CD4-positive, alpha-beta T cell treated with Interleukin-17A for 1 hour (primary cell): ENCODE measurements around the gene INO80E.
"Not testable (repeated sequence)": the region's sequence is repeated elsewhere in the genome, so short reads cannot be mapped to it uniquely, and the experiment has no call there.

Experiments
- DNase-seq: peaks from one replicate; pipeline ENCODE4 v3.0.0-alpha.2; 2020

INO80E gene, protein sequence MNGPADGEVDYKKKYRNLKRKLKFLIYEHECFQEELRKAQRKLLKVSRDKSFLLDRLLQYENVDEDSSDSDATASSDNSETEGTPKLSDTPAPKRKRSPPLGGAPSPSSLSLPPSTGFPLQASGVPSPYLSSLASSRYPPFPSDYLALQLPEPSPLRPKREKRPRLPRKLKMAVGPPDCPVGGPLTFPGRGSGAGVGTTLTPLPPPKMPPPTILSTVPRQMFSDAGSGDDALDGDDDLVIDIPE

DNA sequence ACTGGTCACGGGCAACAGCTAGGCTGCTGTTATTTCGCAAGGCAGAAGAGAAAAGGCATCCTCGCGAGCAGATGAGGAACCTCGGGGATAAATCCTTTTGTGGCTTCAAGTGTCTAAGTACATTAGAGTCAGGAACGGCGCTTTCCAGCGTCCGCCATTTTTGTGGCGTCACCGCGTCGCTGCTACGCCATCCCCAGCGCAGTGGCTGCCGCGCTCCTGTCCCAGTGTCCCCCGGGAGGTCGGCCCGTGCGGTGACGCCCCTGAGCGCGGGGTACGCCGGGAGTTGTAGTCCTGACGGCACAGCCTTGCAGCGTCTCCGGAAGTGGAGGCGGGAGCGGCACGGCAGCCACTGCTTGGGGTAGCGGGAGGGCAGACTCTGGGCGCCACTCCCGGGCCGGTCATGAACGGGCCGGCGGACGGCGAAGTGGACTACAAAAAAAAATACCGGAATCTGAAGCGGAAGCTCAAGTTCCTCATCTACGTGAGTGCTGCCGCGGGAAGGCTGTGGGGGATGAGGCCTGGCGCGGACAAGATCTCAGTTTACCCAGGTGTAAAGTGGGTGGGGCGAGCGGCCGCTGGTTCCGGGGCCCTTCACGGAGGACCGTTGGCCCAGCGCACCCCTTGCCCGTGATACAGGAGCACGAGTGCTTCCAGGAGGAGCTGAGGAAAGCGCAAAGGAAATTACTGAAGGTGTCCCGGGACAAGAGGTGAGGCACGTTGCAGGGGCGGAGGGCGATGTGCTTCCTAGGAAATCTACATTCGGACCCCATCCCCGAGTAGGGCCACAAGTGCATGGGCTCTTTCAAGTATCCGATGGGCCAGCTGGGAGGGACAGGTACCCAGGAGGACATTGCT is at the start of gene INO80E:
INO80E (plus strand) TSS at position 331 of the 855 bp plus-strand sequence; CDS start at position 401, 70 bp downstream.
- DNase-seq: peak; percentile 98

DNA sequence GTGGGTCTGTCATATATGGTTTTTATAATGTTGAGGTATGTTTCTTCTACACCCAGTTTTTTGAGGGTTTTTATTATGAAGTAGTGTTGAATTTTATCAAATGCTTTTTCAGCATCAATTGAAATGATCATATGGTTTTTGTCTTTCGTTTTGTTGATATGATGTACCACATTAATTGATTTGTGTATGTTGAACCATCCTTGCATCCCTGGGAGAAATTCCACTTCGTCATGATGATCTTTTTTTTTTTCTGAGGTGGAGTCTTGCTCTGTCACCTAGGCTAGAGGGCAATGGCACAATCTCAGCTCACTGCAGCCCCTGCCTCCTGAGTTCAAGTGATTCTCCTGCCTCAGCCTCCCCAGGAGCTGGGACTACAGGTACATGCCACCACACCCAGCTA is 48.1 kb upstream of the INO80E start:
- DNase-seq: no peak

DNA sequence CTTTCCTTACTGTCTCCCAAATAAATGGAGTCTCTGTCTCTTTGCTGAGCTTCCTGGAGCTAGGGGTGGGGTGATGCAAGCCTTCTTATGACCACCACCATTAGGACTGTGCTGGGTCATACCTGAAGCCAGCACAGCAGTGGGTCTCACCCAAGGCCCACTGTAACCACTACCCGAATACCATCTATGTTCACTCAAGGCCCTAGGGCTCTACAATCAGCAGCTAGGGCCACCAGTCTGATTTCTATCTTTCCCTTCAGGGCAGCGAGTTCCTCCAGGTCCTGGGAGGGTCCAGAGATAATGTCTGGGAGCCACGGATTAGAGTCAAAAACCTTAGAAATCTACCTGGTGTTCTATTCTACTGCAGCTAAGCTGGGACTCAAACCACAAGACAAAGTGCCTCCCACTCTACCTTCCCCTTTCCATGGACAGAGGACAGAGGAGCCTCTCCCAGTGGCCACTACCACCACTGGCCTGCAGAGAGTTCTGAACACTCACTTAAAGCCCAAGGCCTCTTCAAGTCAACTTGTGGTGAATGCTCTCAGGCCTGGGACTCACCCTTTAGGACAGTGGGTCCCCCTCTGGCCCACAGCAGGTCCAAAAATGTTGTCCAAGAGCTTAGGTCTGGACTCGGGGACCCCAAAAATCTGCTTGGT is 45.1 kb upstream of the INO80E start:
- no peak for DNase-seq

DNA sequence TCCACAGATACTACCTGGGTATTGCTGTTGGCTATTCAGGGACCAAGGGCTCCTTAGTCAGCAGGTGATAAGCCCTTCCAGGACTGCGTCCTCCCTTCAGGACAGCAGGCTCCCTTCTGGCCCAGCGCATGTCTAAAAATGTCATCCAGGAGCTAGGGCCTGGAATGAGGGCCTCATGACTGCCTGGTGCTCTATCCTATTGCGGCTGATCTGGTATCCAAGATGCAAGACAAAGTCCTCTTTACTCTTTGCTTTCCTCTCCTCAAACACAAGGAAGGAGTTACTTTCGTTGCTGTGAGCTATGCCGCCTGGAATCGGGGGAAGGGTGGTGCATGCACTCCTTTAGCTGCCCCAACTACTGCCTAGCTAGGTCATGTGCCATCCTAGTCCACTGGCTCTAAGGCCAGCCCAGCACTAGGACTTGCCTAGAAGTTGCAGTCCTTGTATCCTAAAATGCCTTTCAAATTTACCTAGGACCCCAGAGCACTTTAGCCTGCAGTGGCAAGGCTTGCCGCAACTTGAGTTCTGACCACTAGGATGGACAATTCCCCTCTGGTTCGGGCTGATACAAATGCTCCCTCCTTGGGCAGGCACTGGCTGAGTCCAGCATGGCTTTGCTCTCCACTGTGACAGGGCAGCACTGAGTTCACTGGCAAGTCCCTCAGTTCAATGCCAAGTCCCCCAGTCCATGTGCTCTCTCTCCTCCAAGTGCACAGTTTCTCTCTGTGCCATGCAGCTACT is 44.2 kb upstream of the INO80E start:
- no peak for DNase-seq

DNA sequence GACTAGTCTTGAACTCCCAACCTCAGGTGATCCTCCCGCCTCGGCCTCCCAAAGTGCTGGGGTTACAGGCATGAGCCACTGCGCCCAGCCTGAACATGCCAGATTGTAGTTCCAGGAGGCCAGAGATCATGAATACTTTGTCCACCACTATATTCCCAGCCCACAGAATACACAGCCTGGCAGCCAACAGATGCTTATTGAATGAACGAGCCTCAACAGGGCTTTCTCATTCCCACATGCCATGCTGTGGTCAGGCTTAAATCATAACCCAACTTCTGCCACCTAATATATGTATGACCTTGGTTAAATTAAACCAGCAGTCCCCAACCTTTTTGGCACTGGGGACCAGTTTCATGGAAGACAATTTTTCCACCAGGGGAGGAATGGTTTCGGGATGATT is 37.3 kb upstream of the INO80E start:
- no peak for DNase-seq

DNA sequence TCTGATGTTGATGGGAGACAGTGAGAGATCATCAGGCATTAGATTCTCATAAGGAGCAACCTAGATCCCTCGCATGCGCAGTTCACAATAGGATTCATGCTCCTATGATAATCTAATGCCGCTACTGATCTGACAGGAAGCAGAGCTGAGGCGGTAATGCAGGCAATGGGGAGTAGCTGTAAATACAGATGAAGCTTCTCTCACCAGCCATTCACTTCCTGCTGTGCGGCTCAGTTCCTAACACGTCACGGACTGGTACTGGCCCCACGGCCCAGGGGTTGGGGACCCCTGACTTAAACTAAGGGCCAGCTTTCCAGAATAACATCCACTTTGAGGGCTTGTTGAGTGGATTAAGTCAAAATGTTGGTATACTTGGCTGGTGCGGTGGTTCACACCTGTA is 36.7 kb upstream of the INO80E start:
- DNase-seq: no peak

DNA sequence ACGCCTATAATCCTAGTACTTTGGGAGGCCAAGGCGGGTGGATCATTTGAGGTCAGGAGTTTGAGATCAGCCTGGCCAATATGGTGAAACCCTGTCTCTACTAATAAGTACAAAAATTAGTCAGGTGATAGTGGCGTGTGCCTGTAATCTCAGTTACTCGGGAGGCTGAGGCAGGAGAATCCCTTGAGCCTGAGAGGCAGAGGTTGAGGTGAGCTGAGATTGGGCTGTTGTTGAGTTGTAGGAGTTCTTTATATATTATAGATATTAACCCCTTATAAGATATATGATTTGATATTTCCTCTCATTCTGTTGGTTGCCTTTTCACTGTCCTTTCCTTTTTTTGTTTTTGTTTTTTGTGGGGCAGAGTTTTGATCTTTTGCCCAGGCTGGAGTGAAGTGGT is 36.2 kb upstream of the INO80E start:
- not testable (repeated sequence) for DNase-seq

DNA sequence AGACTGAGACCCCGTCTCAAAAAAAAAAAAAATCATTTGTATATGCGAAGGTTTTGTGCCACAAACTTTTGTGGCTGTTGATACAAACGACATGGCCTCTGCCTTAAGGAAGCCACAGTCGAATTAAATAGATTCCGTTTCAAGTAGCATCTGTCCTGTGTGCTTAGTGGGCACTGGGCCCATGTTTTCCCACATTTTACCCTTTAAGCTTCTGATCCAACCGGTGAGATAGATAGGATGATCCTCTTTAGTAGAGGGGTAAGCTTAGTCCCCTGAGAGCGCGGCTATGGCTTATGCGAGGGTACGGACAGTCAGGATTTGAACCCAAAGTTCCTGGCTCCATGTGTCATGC is 34.9 kb upstream of the INO80E start:
- no peak for DNase-seq

DNA sequence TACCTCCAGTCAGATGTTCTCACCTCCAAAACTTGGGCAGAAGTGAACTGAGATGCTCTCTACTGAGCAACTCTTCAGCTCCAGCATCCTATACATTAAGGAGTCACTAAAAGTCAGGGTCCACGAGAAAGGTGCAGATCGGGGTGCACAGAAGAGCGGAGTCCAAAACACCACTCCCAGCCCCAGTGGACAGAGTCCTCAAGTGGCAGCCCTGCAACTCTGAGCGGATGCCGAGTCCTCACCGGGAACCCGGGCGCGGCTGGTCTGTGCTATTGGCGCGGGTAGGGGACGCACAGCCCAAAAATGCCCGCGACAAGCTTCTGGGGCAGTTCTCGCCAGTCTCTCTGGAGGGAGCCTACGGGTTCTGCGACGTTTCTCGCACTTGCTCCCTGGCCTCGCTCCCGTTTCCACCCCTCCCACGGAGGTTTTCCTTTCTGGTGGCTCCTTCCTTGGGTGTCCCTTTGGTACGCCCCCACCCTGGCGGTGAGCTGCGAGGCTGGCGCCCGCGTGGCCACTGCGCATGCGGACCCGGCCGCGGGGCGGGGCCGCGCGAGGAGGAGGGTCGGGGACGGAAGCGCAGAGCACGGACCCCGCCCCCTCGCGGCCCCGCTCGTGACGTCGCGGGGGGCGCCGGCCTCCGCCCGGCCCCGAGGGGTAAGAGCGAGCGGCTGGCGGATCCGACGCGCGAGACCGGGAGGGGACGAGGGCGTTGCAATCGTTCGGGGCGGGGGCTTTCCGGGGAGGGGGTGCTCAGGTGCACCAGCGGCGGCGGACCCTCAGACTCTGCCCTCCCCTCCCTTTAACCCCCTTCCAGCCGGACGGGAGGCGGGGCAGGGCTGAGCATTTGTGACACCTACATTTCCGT is 34.3 kb upstream of the INO80E start, which contains the start of gene TMEM219:
TMEM219 (plus strand) TSS at position 601 of the 865 bp plus-strand sequence. CDS start 1,065 bp downstream, outside the sequence.
- DNase-seq: peak; percentile 95

DNA sequence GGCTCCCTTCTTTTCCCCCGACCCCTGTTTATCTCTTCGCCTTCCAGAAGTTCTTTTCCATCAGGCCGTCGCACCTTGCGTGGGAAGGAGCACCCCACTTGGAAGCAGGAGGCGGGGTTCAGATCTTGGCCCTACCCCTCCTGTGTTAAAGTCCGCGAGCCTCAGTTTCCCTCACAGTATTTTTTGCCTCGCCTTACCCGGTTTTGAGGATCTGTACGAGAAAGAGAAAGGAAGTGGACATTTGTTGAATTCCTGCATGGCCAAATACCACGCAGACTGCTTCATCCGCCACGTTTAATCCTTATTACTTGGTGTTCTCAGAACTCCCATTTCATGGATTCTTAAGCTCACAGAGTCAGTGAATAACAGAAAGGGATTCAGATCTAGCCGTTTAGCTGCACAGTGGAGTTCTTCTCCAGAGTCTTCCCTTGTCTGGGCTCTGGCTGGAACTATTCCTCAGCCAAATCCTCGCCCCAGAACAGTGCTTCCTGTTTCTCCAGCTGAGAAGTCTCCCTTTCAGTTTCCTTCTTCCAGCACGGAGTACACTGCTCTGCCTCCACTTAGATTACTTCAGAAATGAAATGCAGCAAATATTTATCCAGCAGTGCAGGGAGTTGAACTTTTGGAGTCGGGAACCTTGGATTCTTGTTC is 33.6 kb upstream of the INO80E start:
- DNase-seq: peak; percentile 17

DNA sequence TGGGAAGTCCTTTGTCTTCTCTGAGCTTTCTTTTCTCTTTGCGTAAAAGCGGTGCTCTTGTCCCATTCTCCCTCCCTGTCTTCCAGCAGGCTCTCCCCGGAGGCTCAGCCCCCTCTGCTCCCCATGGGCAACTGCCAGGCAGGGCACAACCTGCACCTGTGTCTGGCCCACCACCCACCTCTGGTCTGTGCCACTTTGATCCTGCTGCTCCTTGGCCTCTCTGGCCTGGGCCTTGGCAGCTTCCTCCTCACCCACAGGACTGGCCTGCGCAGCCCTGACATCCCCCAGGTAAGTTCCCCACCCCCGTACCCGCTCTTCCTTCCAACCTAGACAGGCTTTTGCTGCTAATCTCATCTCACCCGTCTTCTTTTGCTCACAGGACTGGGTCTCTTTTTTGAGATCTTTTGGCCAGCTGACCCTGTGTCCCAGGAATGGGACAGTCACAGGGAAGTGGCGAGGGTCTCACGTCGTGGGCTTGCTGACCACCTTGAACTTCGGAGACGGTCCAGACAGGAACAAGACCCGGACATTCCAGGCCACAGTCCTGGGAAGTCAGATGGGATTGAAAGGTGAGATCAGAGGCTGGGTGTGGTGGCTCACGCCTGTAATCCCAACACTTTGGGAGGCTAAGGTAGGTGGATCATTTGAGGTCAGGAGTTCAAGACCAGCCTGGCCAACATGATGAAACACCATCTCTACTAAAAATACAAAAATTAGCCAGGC is 32.9 kb upstream of the INO80E start:
- no peak for DNase-seq

DNA sequence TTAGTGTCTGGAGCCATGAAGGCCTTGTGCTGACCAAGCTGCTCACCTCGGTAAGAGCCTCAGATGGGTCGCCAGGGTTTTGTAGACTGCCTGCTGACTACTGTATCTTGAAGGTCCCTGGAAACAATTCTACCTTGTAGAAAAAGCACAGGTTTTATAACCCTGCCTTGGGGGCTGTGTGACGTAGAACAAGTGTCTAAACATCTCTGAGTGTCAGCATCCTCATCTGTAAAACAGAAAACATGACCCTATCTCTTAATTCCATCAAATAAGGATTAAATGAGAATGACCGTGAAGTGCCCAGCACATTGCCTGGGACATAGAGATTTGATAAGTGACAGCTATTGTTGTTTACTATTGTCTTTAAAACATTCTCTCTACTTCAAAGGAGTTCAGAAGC is 27.8 kb upstream of the INO80E start:
- no peak for DNase-seq

DNA sequence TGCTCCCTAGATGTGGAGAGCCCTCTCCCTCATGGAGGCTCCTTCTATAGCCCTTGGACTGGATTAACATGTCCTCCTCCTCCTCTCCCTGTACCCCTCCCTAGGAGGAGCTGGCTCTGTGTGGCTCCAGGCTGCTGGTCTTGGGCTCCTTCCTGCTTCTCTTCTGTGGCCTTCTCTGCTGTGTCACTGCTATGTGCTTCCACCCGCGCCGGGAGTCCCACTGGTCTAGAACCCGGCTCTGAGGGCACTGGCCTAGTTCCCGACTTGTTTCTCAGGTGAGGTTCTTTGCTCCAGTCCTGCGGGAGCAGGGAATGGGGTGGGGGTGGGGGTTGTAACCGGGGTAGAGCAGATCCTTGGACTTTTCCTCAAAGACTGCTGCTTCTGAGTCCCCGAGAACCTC is 24.7 kb upstream of the INO80E start:
- no peak for DNase-seq

DNA sequence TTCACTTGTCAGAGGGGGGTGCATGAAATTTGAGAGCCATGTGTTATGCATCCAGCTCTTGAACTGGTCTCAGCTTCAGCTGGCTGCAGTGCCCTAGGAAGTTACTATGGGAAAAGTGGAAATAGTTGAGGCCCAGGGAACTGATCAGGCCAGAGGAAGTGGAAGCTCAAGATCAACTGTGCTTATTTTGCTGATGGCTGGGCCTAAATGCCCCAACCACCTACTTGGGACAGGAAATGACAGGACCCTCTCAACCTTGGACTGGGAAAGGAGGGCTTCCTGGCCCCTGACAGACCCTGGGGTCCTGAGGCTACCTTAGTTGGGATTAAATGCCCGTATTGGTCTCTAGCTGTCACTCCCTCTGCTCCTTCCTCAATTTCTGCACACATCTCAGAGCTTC is 23.5 kb upstream of the INO80E start:
- DNase-seq: no peak

DNA sequence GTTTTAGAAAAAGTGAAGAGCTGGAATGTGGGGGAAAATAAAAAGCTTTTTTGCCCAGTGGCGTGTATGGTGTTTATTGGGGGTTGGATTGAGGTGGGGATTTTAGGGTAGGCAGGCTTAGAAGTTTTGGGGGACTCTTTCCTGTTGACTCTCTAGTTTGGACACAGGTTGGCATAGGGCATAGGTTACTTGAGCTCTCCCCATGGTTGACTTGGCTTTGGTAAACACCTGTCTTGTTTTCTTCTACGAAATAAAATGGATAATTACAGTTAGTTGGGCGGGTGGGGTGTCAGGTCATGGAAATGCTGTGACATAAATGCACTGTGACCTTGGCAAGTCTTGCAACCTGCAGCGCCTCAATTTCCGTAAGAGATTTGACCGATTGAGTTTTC is 23.1 kb upstream of the INO80E start:
- no peak for DNase-seq

DNA sequence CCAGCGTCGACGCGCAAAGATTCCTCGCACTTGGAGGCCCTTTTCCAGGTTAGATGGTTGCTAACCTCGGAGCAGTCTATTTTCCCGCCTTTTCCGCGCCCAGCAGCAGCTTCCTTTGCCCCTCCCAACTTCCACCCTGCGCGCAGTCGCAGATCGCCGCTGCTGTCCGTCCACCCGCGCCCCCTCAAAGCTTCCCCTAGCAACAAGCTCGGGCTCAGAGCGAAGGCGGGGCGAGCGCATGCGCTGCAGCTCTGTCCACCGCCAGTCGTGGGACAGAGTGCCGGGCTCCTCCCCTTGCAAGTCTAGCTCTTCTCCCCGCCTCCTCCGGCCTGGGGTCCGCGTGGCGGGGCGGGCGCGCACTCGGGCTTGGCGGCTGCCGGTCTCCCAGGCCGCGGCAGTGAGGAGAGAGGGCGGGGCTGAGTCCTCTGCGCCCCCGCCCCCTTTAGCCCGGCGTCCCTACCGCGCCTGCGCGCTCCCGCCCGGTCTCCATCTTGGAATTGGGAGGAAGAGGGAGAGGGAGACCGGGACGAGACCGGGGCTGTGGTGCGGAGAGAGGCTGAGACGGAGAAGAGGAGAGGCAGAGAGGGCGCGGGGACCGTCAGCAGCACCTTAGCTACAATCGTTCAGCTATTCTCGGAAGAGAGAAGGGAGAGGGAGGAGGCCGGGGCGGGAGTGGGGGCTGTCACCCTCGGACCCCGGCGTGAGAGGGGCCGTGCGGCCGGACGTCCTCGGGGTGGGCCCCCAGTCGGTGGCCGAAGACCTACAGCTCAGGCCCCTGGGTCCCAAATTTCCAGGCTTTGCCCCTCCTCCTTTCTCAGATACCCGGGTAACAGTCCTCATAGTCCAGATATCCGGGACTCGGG is 22.4 kb upstream of the INO80E start, which contains the start of gene TAOK2:
TAOK2 (plus strand) TSS at position 485 of the 863 bp plus-strand sequence. CDS start 3,905 bp downstream, outside the sequence.
- DNase-seq: peak; percentile 97

DNA sequence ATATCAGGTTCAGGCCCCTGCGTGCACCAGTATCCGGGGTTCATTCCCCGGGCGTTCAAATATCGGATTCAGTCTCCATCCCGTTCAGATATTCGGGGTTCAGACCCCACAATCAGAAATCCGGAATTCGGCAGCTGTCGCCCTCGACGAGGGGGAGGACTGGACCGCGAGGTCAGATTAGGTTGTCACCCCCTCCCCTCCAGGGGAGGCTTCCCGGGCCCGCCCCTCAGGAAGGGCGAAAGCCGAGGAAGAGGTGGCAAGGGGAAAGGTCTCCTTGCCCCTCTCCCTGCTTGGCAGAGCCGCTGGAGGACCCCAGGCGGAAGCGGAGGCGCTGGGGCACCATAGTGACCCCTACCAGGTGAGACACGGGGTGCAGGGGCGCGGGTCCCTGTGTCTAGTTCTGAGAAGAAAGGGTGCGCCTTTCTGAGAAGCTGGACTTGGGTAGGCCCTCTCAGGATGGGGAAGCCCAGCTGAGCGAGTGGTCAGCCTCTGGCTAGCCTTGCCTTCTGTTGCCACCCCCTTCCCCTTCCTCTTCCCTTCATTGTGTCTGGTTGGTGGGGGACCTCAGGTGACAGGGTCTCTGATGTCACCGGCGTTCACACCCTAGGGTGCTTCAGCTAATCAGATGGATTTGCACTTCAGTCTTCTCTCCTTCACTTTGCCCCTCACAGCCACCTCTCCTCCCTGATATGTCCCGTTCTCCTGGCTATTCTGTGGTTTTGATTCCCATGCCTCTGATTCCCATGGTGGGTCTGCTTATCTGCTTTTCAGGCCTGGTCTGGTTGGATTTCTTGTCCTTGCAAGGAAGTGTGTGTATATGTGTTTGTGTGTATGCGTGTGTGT is 21.5 kb upstream of the INO80E start:
- DNase-seq: peak; percentile 34

DNA sequence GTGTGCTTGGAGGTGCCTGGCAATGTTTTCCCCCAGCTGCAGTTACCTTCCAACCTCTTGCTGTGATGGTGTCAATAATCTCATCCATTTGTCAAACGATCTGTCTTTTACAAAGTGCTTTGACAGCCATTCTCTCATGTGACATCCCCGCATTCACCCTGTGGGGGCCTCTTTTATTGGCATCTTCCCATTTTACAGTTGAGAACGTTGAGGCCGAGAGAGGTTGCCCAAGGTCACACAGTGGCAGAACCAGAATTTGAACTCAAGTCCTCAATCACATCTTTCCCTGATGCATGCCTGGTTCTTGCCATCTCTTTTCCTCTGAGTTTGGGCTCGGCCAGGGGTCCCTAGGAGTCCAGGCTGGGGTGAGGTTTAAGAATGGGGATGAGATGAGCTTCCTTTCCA is 20.9 kb upstream of the INO80E start:
- no peak for DNase-seq
